ENCODE measurements around the gene ANKRD13A.
A peak's percentile ranks its signal among the peaks of the same experiment; 100 is the strongest.

ANKRD13A gene

DNA sequence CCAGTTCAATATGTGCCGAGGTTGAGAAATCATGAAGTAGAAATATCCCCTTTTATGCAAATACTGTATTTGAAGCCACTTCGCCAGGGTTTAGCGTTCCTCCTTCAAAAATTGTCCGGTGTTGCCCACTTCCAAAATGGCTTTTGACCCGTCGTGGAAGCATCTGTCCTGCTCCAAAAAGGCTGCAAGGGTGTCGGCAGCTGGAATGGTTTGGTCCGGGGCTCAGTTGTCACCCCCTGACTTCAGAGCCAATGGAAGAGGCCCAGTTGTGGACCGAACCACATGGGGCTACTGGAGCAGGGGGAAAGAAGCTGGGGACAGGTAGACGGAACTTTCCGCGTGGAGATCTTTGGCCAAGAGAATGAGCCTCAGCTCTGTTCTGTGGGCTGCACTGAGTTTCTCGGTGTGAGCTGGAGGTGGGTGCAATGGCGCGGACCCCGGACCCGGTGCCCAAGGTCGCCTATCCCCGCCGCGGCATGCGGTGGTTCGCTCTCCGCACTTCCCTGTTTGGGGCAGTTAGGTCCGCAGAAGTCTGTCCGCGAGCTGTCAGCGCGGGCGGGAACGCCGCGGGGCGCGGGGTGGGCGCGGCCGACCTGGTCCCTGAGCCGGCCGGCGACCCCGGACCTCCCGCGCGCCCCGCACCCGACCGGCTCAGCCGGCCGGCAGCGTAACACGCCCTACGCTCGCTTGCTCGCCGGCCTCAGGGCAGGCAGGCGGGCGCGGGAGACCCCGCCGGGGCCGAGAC is at the start of gene ANKRD13A:
TSS of gene ANKRD13A (plus strand) at position 527 of the 745 bp plus-strand sequence. CDS start 259 bp downstream, outside the sequence.
- peak; percentile 92 for DNase-seq (ENCODE audit: low spot score)

DNA sequence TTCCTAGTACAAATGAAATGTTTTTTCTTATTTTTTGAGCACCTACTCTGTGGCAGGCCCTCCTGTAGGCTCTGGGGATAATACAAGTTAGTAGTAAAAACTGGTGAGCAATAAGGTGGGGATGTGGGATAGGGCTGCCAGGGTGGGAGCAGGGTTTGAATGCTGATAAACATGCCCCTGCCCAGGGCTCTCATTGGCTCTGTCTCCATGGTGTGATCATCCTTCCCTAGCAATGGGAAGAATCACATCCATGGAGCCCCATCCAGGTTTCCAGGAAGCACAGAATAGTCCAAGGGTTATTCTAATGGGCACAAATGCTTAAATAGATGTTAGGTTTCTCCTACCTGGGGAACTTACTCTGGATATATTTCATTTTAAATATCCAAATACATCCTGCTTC is 48.6 kb upstream of the ANKRD13A start:
- no peak for DNase-seq (ENCODE audit: low spot score)

DNA sequence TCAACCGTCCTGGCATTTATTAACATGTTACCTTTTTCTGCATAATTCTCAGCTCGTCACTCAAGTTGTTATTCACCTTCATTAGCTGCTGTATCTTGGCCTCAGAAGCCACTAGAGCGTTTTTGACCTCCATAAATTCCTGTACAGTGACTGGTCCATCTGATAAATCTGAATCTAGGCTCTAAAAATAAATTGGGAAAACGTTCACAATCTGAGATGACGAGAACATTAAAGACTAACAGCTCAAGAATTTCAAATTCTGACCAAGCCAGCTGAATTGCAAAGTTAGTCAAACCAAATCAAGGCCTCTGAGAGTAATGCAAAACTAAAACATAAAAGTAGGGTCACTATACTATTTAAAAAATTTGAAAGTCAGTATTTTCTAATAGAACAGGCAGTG is 48.1 kb upstream of the ANKRD13A start:
- DNase-seq (ENCODE audit: low spot score), result no peak

DNA sequence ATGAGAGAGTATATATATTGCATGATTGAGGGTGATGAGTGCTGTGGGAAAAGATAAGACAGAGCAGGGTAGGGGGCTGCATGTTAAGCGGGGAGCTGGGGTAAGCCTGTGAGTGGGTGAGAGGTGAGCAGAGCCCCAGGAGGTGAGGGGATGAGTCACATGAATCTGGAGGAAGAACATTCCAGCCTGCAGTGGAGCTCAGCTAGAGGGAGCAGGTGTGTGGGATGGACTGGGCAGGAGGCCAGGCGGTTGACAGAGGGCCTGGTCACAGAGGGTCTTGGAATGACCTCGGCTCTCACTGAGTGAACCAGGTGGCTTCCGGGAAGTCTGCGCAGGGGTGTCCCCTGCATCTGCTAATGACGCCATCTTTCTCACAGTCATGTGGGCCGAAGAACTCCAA is 47.5 kb upstream of the ANKRD13A start:
- DNase-seq (ENCODE audit: low spot score), result no peak

DNA sequence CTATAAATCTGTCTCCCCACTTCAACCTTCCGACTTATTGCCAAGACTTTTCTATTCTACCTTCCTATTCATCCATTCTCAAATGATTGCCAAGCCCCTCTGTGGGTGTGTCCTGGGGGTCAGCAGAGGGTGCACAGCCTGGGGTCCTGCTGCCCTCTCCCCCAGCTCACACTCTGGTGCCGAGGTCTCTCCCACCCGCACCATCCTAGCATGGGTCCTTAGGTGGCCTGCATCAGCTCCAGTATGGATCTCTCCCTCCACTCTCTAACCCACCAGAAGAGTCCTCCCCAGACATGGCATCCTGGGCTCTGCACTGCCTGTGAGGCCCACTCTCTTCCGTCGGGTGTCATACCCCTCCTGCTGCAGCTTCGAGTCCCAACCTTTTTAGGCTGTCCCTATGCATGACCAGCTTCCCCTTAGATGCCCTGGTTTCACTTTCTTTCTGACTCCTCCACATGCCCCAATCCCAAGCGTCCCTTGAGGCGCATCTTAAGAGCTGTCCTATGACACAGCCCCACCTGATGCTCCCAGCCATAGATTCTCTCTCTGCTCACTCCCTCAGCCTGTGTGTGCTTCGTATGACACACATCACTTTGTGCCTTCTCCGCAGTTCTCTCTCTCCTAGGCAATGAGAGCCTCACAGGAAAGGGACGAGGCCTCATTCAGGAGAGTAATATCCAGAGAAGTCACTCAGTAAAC is 46.9 kb upstream of the ANKRD13A start:
- no peak for DNase-seq (ENCODE audit: low spot score)

DNA sequence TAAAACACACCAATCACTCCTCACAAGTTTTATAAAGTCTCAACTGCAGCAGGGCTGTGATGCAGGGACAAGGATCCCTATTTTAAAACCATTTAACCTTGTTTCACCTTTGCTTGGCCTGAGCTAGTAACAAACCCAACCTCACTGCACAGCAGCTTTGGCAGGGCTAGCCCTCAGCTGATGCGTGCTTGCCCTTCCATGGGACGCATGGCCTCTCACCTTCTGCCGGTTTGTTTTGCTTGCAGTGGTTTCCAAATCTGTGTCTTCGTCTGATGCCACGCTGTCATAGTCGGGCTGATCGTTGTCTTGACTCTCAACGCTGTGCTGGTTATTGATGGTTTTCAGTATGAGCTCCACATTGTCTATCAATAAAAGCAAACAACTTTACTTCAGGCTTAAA is 46.4 kb upstream of the ANKRD13A start:
- DNase-seq (ENCODE audit: low spot score), result no peak

DNA sequence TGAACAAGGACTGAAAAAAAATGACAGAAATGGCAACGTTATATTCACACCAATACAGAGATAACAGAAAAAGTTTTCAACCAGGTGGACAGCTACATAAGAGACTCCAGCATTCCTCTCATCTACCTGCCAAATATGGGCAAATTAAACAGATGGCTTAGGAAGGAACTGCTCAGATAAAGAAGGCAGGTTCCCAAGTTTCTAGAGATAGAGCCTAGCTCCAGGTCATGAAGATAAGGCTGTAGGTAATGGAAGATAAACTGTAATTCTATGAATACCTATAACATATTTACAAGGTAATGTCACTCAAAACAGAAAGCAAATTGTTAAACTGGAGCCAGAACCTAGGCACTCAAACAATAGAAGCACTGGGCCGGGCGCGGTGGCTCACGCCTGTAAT is 45.6 kb upstream of the ANKRD13A start:
- no peak for DNase-seq (ENCODE audit: low spot score)

DNA sequence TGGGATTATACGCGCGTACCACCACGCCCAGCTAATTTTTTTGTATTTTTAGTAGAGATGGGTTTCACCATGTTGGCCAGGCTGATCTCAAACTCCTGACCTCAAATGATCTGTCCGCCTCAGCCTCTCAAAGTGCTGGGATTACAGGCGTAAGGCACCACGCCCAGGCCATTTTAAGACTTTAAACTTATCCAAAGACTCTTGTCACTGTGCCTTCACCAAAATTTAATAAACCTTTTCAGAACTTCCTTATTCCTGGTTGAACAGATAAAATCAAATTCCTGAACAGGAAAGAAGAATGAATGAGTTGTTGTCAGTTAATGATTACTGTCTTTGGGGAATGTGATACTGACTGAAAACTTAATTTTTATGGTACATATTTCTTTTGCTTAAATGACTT is 40.9 kb upstream of the ANKRD13A start:
- no peak for DNase-seq (ENCODE audit: low spot score)

DNA sequence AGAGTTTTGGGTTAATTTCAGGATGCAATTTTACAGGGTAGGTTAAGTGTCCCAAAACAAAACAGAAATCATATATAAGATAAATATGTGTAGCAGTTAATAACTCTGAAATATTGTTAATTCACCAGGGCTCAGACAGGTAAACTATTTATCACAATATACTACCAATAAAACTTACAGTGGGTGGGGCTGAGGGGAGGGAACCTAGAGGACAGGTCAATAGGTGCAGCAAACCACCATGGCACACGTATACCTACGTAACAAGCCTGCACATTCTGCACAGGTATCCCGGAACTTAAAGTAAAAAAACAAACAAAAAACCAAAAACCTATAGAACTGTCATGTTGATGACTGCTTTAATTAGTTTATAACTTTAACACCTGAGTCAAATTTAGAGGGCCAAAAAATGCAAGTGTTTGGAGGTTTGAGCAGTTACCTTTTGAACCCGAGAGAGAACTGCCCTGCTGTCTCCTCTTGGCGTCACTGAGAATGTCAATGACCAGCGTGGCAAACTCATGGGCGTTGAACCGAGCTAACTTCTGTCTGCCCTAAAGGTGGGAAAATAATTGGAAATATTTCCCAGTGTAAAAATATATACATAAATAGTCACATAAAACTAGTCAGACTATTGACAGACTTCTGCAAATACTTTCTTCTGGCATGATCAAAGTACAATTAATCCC is 39.7 kb upstream of the ANKRD13A start:
- DNase-seq (ENCODE audit: low spot score), result no peak

DNA sequence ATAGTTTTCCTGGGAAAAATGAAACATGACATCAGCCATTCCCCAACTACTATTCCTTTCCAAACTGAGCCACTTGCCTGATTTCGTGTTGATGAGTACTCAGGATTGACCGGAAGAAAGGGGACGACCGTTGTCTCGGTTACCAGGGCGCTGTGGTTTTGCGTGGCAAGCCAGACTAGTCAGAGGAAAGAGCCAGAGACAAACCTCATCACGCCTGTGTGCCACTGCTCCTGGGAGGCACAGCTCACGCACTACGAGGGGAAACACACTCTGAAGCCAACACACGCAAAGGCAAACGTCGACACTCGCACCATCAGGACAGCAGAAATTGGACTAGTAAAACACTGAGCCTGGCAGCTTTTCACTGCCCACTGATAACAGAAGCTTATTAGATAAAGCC is 38.0 kb upstream of the ANKRD13A start:
- DNase-seq (ENCODE audit: low spot score), result no peak

DNA sequence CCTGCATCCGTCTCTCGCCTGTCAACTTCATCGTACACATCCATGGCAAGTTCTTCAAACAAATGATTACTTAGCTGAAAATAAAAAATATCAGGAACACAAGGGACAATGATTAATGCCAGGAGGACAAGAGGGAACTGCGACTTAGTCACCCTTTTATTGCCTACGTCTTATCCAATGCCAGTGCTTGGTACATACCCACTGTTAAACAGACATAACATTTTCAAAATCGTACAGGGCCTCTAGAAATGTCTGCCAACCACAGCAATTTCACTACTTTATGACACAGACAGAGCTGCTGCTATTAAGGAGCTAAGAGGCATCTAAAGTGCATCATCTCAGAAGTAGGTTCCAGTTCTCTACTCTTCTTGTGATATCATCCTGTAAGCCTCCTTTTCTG is 37.6 kb upstream of the ANKRD13A start:
- DNase-seq (ENCODE audit: low spot score), result no peak

DNA sequence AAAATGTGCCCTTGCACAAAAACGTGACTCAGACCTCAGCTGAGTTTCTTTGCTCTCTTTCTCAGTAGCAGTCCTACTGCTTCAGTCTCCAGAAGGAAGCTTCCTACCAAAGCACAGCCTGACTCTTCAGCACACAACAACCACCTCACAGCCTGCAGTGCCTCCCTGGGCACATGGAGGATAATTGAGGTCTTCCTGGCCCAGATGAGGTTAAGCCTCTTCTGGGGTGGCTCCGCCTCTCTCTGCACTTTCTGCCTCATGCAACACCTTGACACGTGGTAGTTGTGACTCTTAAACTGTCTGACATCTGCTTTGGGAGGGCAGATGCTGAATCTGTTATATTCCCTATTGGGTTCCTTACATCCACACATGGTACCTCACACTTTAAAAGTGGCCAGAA is 36.8 kb upstream of the ANKRD13A start:
- no peak for DNase-seq (ENCODE audit: low spot score)

DNA sequence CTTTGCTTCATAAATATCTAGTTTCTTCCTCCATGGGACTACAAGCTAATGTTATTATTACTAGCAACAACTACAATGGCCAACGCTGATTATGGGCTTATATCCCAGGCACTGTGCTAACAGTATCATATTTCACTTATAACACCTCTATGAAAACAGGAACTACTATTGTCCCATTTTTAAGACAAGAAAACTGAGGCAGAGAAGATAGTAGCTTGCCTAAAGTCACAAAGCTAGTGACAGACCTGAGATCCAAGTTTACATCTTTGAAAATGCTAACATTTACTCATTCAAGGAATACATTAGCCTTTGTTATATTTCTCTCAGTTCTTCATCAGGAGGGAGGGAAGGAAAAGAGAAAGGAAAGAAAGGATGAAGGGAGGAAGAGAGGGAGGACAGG is 35.9 kb upstream of the ANKRD13A start:
- DNase-seq (ENCODE audit: low spot score), result no peak

DNA sequence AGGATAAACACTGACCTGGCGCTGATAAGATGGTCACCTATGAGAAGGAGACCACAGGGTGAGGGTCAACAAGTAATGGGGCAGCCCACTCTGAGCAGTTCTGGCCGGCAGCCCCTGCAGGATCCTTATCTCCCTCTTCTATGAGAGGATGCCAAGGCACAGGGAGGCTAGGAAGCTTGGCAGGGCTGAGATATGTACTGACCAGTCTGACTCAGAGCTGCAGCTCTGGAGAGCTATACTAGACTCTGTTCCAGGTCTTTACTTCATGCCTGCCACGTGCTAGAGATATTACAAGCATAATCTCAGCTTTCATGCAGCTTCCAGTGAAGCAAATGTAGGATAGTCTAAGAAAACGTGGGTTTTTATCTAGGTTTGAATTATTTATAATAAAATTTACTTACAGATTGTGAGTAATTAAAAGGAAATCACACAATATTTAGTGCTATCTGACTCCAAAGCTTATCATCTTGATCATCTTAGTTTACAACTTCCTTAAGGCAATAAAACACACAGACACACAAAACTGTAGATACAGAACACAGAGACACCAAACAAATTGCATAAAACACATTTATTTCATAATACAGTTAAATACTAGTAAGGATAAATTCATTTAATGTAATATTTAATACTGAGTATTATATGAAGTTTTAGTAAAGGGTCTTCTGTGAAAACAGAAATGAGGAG is 35.3 kb upstream of the ANKRD13A start:
- DNase-seq (ENCODE audit: low spot score), result no peak

DNA sequence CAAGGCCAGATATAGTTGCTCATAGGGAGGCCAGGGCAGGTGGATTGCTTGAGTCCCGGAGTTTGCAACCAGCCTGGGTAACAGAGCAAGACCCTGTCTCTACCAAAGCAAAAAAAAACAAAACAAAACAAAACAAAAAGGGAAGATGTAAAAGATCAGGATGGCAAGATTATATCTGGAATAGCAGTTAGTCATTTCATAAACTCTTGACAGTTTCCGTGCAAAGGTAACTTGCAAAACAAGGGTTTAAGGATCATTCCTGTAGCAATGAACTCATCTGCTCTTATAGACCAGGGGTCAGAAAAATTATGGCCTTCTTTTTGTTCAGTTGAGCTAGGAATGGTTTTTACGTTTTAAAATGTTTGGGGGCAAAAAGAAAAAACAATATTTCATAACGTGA is 32.7 kb upstream of the ANKRD13A start:
- DNase-seq (ENCODE audit: low spot score), result no peak

DNA sequence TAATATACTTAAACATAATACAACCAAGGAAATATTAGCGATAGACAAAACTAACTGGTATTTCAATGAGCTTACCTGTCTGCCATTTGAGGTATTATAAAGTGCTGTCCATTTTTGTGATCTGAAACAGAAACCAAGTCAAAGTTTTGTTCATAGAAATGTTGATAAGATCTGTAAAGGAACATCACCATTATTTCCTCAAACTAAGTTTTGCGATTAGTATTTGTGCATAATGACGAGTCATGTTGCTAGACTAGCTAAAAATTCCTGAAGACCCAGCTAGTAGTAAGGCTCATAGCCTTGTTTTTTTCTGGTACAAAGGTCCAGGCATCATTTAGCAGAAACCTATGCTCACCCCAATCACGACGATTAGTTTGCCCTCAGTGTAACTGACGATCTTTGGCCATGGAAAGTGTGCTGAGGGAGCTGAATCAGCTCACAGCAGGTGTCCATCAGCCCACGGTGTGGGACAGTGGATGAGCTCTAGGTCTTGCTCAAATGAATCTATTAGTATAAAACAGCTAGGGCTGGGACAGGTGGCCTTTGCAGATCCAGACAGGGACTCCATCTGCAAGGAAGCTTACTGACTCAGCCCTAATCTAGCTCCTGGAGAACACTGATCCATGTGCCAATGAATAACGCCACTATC is 31.7 kb upstream of the ANKRD13A start:
- no peak for DNase-seq (ENCODE audit: low spot score)

DNA sequence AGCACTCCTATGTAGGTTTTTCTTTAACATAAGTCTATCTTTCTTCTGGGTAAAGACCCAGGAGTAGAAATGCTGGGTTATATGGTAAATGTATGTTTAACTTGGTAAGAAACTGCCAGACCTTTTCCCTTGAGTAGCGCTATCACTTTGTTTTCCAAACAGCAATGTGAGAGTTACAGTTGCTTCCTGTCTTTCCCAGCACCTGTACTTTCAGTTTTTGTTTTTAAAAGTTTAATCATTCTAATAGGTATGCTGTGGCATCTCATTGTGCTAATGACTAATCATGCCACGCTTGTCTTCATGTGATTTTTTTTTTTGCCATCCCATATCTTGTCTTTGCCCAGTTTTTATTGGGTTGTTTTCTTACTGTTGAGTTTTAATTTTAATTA is 31.2 kb upstream of the ANKRD13A start:
- no peak for DNase-seq (ENCODE audit: low spot score)

DNA sequence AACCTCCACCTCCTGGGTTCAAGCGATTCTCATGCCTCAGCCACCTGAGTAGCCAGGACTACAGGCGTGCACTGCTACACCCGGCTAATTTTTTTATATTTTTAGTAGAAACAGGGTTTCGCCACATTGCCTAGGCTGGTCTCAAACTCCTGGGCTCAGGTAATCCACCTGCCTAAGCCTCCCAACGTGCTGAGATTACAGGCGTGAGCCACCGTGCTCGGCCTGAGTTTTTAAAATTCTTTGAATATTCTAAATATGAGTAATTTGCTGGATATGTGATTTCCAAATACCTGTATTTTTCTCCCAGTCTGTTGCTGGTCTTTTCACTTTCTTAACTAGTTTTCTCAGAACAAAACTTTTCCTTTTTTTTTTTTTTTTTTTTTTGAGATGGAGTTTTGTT is 30.4 kb upstream of the ANKRD13A start:
- no peak for DNase-seq (ENCODE audit: low spot score)

DNA sequence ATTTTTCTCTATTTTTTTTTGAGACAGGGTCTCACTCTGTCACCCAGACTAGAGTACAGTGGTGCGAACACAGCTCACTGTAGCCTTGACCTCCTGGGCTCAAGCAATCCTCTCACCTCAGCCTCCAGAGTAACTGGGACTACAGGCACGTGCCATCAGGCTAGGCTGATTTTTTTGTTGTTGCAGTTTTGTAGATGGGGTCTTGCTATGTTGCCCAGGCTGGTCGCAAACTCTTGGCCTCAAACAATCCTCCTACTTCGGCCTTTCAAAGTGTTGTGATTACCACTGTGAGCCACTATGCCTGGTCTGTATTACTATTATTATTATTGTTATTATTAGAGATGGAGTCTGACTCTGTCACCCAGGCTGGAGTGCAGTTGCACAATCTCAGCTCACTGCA is 26.4 kb upstream of the ANKRD13A start:
- no peak for DNase-seq (ENCODE audit: low spot score)

DNA sequence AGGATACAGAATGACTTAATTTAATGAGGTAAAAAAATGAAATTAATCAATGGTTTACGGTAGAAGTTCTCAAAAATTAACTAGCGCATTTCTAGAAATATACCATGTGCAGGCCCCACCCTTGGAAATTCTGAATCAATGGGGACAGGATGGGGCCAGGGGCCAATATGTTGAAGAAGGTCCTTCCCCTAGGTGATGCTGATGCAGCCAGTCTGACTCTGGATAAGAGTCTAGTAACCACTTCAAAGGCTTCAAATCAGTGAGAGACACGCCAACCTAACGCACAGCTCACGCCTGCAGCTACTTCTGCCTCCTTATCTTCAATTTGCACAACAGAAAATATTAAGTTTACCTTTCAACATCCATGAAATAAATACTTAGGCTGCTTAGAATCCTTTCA is 17.9 kb upstream of the ANKRD13A start:
- no peak for DNase-seq (ENCODE audit: low spot score)

DNA sequence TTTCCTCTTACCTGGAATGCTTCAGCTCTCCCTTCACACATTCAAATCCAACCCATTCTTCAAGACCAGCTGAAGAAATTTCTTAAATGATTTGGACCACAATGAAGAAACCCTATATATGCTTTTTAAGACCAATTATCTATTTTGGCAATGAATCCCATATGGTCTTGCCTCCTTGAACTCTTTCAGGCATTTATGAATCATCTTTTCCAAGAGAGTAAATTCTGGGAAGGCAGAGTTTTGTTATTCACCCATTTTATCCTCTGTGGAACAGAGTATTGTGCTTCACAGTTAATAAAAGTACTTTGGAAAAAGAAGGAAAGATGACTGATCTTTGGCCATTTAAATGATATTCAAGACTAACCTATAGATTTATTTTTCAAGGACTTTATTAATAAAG is 17.0 kb upstream of the ANKRD13A start:
- no peak for DNase-seq (ENCODE audit: low spot score)

DNA sequence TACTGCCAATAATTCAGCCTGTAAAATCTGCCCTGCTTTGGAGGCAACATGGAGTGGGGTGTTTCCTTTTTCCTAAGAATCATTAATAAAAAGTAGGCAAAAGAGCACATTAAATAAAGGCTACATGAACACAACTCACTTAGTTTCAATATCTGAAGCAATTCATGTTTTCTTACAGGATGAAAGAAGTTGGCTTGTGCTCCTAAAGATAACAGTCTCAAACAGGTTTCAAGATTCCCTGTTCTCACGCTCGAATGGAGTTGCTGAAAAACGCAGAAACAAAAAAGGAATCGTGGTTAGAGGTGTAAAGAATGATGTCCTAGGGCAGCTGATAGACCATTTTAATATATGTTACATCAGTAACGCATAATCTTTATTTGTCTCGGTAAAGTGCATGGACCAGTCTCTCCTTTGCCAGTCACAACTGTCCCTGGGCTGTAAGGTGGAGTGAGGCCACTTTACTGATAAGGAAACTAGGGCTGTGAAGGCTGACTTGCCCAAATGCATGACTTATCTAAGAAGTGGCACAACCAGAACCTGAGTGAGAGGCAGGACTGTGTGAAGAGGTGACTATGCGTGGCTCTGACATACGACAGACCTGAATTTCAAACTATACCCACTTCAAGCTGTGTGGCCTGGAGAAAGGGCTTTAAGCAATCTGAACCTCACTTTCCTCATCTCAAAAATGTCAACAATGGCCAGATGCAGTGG is 15.6 kb upstream of the ANKRD13A start:
- no peak for DNase-seq (ENCODE audit: low spot score)
